IPS-20b (cell line): ENCODE data around the gene CAV1.
A peak's percentile ranks its signal among the peaks of the same experiment; 100 is the strongest.

Source experiments
- H3K27ac ChIP-seq: one replicate; pipeline ENCODE4 v1.5.1; 2013; ENCODE audit warnings: low read length
- H3K27me3 ChIP-seq: 2 replicates; pipeline ENCODE4 v1.6.1; 2013; ENCODE audit warnings: mild to moderate bottlenecking, low read length, inconsistent platforms; ENCODE audit not compliant: insufficient read depth
- H3K36me3 ChIP-seq: 2 replicates; pipeline ENCODE4 v1.6.1; 2013; ENCODE audit warnings: low read depth, mild to moderate bottlenecking, inconsistent platforms, low read length, moderate library complexity; ENCODE audit not compliant: insufficient read depth
- H3K4me1 ChIP-seq: 2 replicates; pipeline ENCODE4 v1.6.1; 2013; ENCODE audit warnings: mild to moderate bottlenecking, control low read depth, inconsistent platforms, low read length, moderate library complexity; ENCODE audit not compliant: insufficient read depth
- H3K4me3 ChIP-seq: 2 replicates; pipeline ENCODE4 v1.5.1; 2013; ENCODE audit warnings: mild to moderate bottlenecking, low read length, inconsistent platforms
- H3K9ac ChIP-seq: 2 replicates; pipeline ENCODE4 v1.6.1; 2013; ENCODE audit warnings: low read depth, mild to moderate bottlenecking, inconsistent platforms, low read length, moderate library complexity
- H3K9me3 ChIP-seq: 2 replicates; pipeline ENCODE4 v1.6.1; 2013; ENCODE audit warnings: mild to moderate bottlenecking, low read depth, low read length, inconsistent platforms; ENCODE audit not compliant: insufficient read depth

Gene CAV1

DNA sequence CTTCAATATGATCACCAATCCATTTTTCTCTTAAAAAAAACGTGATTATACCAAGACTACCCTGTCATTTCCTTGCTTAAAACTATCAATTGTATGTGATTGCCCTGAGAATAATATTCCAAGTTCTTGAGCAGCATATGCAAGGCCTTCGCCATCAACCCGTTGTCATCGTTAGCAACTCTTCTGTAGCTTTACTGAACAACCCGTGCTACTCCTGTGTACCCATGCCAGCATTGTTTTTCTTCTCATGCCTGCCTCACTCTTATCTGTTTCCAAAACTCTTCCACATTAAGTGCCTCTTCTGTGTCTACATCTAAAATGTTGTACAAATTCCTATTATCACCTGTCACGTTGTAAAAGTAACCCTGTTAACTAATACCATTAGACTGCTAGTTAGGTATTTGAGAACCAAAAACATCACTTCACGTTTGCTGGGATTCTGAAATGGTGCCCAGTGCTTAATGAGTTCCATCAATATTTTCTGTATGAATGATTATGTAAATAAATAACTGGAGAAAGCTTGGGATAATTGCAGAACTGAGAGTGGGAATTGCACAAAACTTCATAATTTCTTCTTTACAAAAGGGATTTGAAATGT, 14.8 kb upstream of the CAV1 start:
- no peaks in the 10 kb centered on the region for H3K27me3 ChIP-seq
- no peak overlapping the region for H3K27ac ChIP-seq
- H3K4me3 ChIP-seq, result no peak overlapping the region
- no peaks in the 10 kb centered on the region for H3K9me3 ChIP-seq
- H3K9ac ChIP-seq, result no peak overlapping the region
- no peaks in the 10 kb centered on the region; the same call in 1 of the 2 replicates for H3K4me1 ChIP-seq
- H3K36me3 ChIP-seq, result no peaks in the 10 kb centered on the region

- Histone ChIP-seq H3K4me1 (peaks cover 7% of the 10 kb centered on the region), H3K27ac (no peak overlapping the region), H3K9me3 (no peaks in the 10 kb centered on the region), H3K4me3 (no peak overlapping the region), H3K27me3 (no peaks in the 10 kb centered on the region), H3K36me3 (no peaks in the 10 kb centered on the region), H3K9ac (no peak overlapping the region)
These were observed 14.0 kb upstream of the CAV1 start for GRCh38 chr7:116510795-116511194.

DNA sequence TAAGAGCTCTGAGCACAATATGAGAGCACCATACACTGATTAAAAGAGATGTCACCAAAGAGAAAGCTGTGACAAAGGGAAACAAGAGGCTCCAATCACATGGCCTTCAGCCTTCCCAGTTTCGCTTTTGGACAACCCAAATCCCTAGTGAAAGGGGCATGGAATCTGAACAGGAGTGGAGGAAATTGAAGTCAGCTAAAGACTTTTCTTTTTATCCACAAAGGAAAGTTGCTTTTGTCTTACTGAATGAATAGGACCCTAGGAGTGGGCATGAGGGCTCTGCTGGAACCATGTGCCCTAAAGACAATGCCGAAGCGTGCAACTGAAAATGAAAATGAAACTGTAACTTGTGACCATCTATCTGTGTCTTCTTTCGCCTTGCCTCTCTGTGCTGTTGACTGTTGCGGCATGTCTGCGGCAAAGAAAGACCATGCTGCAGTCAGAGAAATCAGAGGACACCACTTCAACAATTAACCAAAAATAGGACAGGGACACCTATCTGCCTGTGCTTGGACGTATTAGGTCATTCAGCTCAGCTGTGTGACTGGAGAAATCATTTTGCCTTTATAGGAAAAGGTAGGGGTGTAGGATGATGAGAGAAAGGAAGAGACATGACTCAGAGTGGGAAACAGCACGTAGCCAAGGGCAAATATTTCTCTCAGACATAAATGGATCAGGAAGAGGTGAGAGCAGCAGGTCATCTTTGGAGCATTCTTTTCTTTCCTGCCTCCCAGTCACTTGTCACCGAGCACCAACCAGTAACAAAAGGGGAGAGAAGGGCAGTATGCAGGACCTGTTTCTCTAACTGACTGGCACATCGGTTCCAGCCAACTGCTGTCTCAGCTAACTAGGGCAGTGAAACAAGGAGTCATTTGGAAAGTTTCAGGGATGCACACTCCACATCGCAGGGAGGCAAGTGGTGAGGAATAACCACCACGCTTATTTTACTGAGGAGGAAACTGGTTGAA, 13.0 kb upstream of the CAV1 start:
- H3K27me3 ChIP-seq, result no peaks in the 10 kb centered on the region
- no peak overlapping the region for H3K4me3 ChIP-seq
- H3K9me3 ChIP-seq, result no peaks in the 10 kb centered on the region
- H3K4me1 ChIP-seq, result peaks cover 8% of the 10 kb centered on the region
- no peak overlapping the region for H3K9ac ChIP-seq
- H3K36me3 ChIP-seq, result no peaks in the 10 kb centered on the region
- H3K27ac ChIP-seq, result no peak overlapping the region

GRCh38 chr7:116512520-116513188, 12.2 kb upstream of the CAV1 start:
- H3K27ac ChIP-seq, result no peak overlapping the region
- H3K4me3 ChIP-seq, result no peak overlapping the region
- H3K9me3 ChIP-seq, result no peaks in the 10 kb centered on the region
- peaks cover 8% of the 10 kb centered on the region for H3K4me1 ChIP-seq
- no peaks in the 10 kb centered on the region for H3K36me3 ChIP-seq
- H3K27me3 ChIP-seq, result no peaks in the 10 kb centered on the region
- no peak overlapping the region for H3K9ac ChIP-seq

DNA sequence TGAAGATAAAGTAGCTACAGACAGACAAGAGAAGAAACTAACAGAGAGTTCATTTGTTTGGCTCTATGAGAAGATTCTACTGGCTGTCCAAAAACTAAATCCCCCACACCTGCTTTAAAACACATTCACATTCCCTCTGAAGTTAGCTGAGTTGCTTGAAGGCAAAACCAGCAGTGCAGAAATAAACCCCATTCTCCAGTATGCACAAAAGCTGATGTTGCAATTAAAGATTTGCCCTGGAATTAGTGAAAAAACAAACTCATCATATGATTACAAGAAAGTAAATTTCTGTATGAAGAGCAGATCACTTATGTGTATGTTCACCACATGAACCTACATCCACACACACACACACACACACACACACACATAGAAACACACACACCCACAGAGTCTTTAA, 9.3 kb upstream of the CAV1 start:
- Histone ChIP-seq H3K9me3 (no peaks in the 10 kb centered on the region), H3K27ac (no peak overlapping the region), H3K27me3 (no peaks in the 10 kb centered on the region)

DNA sequence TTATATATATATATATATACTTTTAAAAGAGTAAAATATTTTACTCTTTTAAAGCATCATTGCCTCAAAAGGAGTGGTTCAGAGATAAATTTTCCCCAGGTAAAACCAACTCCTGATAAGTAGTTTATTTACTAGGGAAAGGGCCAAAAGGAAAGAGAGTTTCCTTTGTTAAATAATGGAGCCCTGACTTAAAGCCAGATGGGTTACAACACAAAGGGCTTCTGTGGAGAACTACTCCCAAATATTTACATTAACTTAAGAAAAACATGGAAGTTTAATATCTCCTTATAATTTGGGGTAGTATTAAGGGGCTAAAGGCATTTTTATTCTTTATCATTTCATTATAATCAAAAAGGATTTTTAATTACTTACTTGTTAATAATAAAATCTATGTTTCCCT, 8.5 kb upstream of the CAV1 start:
- Histone ChIP-seq H3K4me1 (peaks cover 11% of the 10 kb centered on the region), H3K27ac (no peak overlapping the region), H3K9ac (no peak overlapping the region), H3K27me3 (no peaks in the 10 kb centered on the region), H3K9me3 (no peaks in the 10 kb centered on the region), H3K4me3 (no peak overlapping the region), H3K36me3 (no peaks in the 10 kb centered on the region)

More for the DNA sequence above, 9.3 kb upstream of the CAV1 start:
- Histone ChIP-seq H3K36me3 (no peaks in the 10 kb centered on the region), H3K4me1 (peaks cover 8% of the 10 kb centered on the region), H3K4me3 (no peak overlapping the region), H3K9ac (no peak overlapping the region)

DNA sequence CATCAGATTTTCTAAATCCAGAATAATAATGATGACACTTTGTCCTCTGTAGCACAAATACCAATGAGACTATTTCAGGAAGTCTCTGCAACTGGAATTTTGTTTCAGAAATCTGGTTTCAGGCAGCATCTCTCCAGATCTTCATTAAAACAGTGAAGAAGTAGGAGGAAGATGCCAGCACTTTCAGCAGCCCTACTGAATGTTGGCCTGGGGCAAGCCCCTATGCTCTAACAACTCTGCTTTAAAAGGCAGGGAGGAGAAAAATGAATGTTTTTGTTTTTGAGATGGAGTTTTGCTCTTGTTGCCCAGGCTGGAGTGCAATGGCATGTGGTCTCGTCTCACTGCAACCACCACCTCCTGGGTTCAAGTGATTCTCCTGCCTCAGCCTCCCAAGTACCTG, 7.2 kb upstream of the CAV1 start:
- Histone ChIP-seq H3K36me3 (no peaks in the 10 kb centered on the region), H3K27ac (no peak overlapping the region), H3K4me1 (peaks cover 24% of the 10 kb centered on the region), H3K4me3 (no peak overlapping the region), H3K9ac (no peak overlapping the region), H3K9me3 (no peaks in the 10 kb centered on the region), H3K27me3 (no peaks in the 10 kb centered on the region)

DNA sequence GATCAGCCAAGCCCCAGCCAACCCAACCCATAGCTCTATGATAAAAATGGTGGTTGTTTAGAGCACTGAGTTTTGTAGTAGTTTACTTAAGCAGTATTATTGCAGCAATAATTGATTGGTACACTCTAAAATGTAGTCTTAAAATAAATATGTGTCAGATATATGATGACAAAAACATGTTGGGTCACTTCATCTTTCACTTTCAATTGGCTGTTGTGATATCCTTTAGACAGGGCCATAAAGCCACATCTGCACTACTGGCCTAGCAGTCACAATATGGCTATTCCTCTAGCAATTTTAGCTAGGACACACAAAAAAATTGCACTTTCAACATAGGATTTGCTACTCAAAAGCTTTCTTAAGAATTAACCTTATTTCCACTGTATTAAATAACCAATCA, 5.9 kb upstream of the CAV1 start:
- no peak overlapping the region for H3K4me3 ChIP-seq
- peaks cover 27% of the 10 kb centered on the region for H3K4me1 ChIP-seq
- H3K9me3 ChIP-seq, result no peaks in the 10 kb centered on the region
- H3K9ac ChIP-seq, result no peak overlapping the region
- no peak overlapping the region for H3K27ac ChIP-seq
- no peaks in the 10 kb centered on the region for H3K36me3 ChIP-seq
- H3K27me3 ChIP-seq, result peaks cover 3% of the 10 kb centered on the region; the same call in 1 of the 2 replicates

DNA sequence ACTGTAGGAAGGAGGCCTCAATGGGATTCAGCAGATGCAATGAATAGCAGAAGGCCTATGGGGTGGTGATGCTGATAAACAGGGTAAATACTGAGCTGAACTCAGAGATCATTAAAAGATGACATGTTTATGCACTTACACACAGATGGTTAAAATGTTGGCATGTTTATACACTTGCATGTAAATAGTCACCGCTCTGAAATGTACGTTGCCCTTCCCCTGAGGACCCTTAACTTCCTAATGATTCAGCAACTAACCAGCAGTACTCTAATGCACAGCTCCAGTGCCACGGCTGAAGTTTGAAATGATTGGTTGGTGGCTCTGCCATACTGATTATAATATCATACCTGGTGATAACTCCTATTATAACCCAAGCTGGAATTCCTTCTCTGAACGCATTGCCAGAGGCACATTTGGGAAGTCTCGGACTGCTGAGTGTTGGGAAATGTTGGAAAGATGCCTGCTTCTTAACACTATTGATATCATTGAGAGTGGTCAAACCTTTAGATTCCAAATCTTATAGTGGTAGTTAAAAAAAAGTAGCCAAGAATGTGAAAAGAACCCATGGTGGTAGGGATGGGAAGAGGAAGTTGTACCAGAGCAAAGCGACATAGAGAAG, 3.7 kb upstream of the CAV1 start:
- H3K36me3 ChIP-seq, result no peaks in the 10 kb centered on the region
- H3K9ac ChIP-seq, result no peak overlapping the region
- H3K4me3 ChIP-seq, result no peak overlapping the region
- H3K27me3 ChIP-seq, result peaks cover 25% of the 10 kb centered on the region
- no peak overlapping the region for H3K27ac ChIP-seq
- no peaks in the 10 kb centered on the region for H3K9me3 ChIP-seq
- H3K4me1 ChIP-seq, result peaks cover 22% of the 10 kb centered on the region

DNA sequence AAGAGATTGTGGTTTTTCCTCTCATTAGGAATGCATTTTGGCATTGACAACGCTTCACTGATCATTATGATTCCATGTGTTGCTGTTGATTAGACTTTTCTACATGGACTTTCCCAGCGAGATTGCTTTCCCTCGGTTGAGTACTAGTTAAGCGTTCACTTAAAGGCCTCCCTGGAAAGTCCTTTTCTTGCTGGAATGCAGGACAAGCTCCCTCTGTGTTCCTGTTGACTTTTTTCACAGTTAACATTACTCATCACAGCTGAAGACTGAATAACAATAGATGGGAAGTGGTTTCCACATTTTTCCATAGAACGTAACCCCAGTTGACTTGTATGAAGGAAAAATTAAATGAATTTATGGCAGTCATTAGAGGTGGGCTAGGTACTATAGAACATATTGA, 2.6 kb upstream of the CAV1 start:
- Histone ChIP-seq H3K4me3 (0 out of 2 replicates have a peak overlapping the region, but pooled peaks have one; percentile 32), H3K4me1 (peaks cover 25% of the 10 kb centered on the region), H3K36me3 (no peaks in the 10 kb centered on the region), H3K9ac (no peak overlapping the region), H3K27me3 (peaks cover 36% of the 10 kb centered on the region), H3K27ac (no peak overlapping the region), H3K9me3 (no peaks in the 10 kb centered on the region)

- H3K9ac ChIP-seq, result no peak overlapping the region
- peaks cover 48% of the 10 kb centered on the region for H3K27me3 ChIP-seq
- no peaks in the 10 kb centered on the region for H3K36me3 ChIP-seq
- no peaks in the 10 kb centered on the region for H3K9me3 ChIP-seq
- peaks cover 25% of the 10 kb centered on the region for H3K4me1 ChIP-seq
- no peak overlapping the region for H3K27ac ChIP-seq
- H3K4me3 ChIP-seq, result peak overlapping the region; percentile 90
These were observed 621 bp upstream of the CAV1 start for GRCh38 chr7:116524221-116524608.
